ENCODE data around the gene SLC35E3.
"Not testable (repeated sequence)": the region's sequence is repeated elsewhere in the genome, so short reads cannot be mapped to it uniquely, and the experiment has no call there.

Gene SLC35E3

GRCh38 chr12:68815232-68815927 lies 69.4 kb downstream of the SLC35E3 start:
- no peak overlapping the region for H3K4me3 ChIP-seq (replicated peaks; ENCODE audit: low read depth, low read length)
- TF ChIP-seq CTCF (IDR thresholded peaks at IDR 0.05; ENCODE audit: low read length, missing control alignments): no peak
- DNase-seq (ENCODE audit: low read depth): no peak

GRCh38 chr12:68815928-68816800 lies 70.2 kb downstream of the SLC35E3 start:
- no peak for DNase-seq (ENCODE audit: low read depth)
- no peak for TF ChIP-seq CTCF (IDR thresholded peaks at IDR 0.05; ENCODE audit: low read length, missing control alignments)
- no peak overlapping the region for H3K4me3 ChIP-seq (replicated peaks; ENCODE audit: low read depth, low read length)

GRCh38 chr12:68819481-68819880 lies 73.5 kb downstream of the SLC35E3 start:
- DNase-seq (ENCODE audit: low read depth); H3K4me3 ChIP-seq (replicated peaks; ENCODE audit: low read depth, low read length): not testable (repeated sequence)

- TF ChIP-seq CTCF (IDR thresholded peaks at IDR 0.05; ENCODE audit: low read length, missing control alignments): no peak
- H3K4me3 ChIP-seq (replicated peaks; ENCODE audit: low read depth, low read length): no peak overlapping the region
- no peak for DNase-seq (ENCODE audit: low read depth)
Measured at GRCh38 chr12:68821357-68822188, 75.6 kb downstream of the SLC35E3 start.

GRCh38 chr12:68823696-68824095 lies 77.7 kb downstream of the SLC35E3 start:
- TF ChIP-seq CTCF (IDR thresholded peaks at IDR 0.05; ENCODE audit: low read length, missing control alignments): no peak
- H3K4me3 ChIP-seq (replicated peaks; ENCODE audit: low read depth, low read length): no peak overlapping the region
- peak; percentile 40 for DNase-seq (ENCODE audit: low read depth)

- DNase-seq (ENCODE audit: low read depth): no peak
- no peak overlapping the region for H3K4me3 ChIP-seq (replicated peaks; ENCODE audit: low read depth, low read length)
- TF ChIP-seq CTCF (IDR thresholded peaks at IDR 0.05; ENCODE audit: low read length, missing control alignments): no peak
Measured at GRCh38 chr12:68824131-68824530, 78.2 kb downstream of the SLC35E3 start.
